SK-N-SH (cell line): ENCODE measurements around the gene GNA15. TPM values are rescaled to one million over a fixed set of nuclear protein-coding genes. Genes with fewer than 3 reads are reported as not detected.

Experiments used
- CTCF ChIA-PET: fragments of 300-600, 350-600 bp; formaldehyde crosslinking; extraction: SDS; loops from one replicate; lab custom pipeline; 2021; lab: Yijun Ruan, JAX
- POLR2A ChIA-PET: fragments of 350-600 bp; sonication (Branson Sonifier 250); formaldehyde crosslinking; extraction: SDS; loops from one replicate; lab custom pipeline; 2020; ENCODE audit warnings: antibody characterized with exemption, inconsistent platforms; lab: Yijun Ruan, JAX
- DNase-seq: peaks from one replicate; pipeline ENCODE4 v3.0.0; 2012
- H2AFZ ChIP-seq: fragments of 200-600 bp; sonication (generic); 2 replicates; pipeline ENCODE4 v1.8.1; 2016; ENCODE audit warnings: antibody characterized with exemption, mild to moderate bottlenecking, low read depth
- H3F3A ChIP-seq: fragments of 200-600 bp; sonication (generic); replicated peaks from 2 replicates; pipeline ENCODE3; 2016; ENCODE audit warnings: antibody characterized with exemption, mild to moderate bottlenecking; ENCODE audit not compliant: insufficient read depth
- H3K27ac ChIP-seq, 2 experiments: fragments of 200-500 bp in 1 of 2; fragments of 200-600 bp in 1 of 2; sonication (Bioruptor generic) in 1 of 2; sonication (generic), shearing (Covaris generic) in 1 of 2; 2 replicates each; pipeline versions ENCODE4 v1.5.1 to v1.6.1; 2014 to 2016; ENCODE audit warnings: low read depth in 2 of 2, inconsistent platforms in 1 of 2, low read length in 1 of 2, mild to moderate bottlenecking in 1 of 2, mixed read lengths in 1 of 2
- H3K27me3 ChIP-seq: fragments of 200-600 bp; sonication (generic), shearing (Covaris generic); 2 replicates; pipeline ENCODE4 v1.6.1; 2016; ENCODE audit warnings: mixed run types; ENCODE audit not compliant: insufficient read depth
- H3K36me3 ChIP-seq, 2 experiments: fragments of 200-500 bp in 1 of 2; fragments of 200-600 bp in 1 of 2; sonication (Bioruptor generic) in 1 of 2; sonication (generic) in 1 of 2; replicated peaks in 1 of 2; 2 replicates each; pipeline versions ENCODE3 to v1.5.1; 2014 to 2016; ENCODE audit warnings: low read length in 1 of 2, mild to moderate bottlenecking in 1 of 2; ENCODE audit not compliant: insufficient read depth in 2 of 2, control insufficient read depth in 1 of 2
- H3K4me1 ChIP-seq, 2 experiments: fragments of 200-500 bp in 1 of 2; fragments of 200-600 bp in 1 of 2; sonication (Bioruptor generic) in 1 of 2; sonication (generic), shearing (Covaris generic) in 1 of 2; 2 replicates each; pipeline versions ENCODE4 v1.5.1 to v1.6.1; 2014 to 2016; ENCODE audit warnings: low read depth in 1 of 2, low read length in 1 of 2, mixed run types in 1 of 2; ENCODE audit not compliant: insufficient read depth in 2 of 2, control insufficient read depth in 1 of 2
- H3K4me2 ChIP-seq: fragments of 200-600 bp; sonication (generic), shearing (Covaris generic); 2 replicates; pipeline ENCODE4 v1.6.1; 2017; ENCODE audit warnings: mixed run types
- H3K4me3 ChIP-seq, 2 experiments: fragments of 200-500 bp in 1 of 2; fragments of 200-600 bp in 1 of 2; sonication (Bioruptor generic) in 1 of 2; sonication (generic), shearing (Covaris generic) in 1 of 2; 2 replicates each; pipeline versions ENCODE4 v1.5.1 to v1.8.1; 2014 to 2016; ENCODE audit warnings: low read depth in 2 of 2, inconsistent platforms in 1 of 2, low read length in 1 of 2, mild to moderate bottlenecking in 1 of 2, mixed read lengths in 1 of 2, moderate library complexity in 1 of 2
- H3K79me2 ChIP-seq: fragments of 200-600 bp; sonication (generic); 2 replicates; pipeline ENCODE4 v1.8.1; 2017; ENCODE audit warnings: mild to moderate bottlenecking; ENCODE audit not compliant: insufficient read depth
- H3K9ac ChIP-seq: fragments of 200-600 bp; sonication (generic); 2 replicates; pipeline ENCODE4 v1.6.1; 2017; ENCODE audit warnings: mixed run types
- H3K9me2 ChIP-seq: fragments of 200-600 bp; sonication (generic); 2 replicates; pipeline ENCODE4 v1.6.1; 2017; ENCODE audit warnings: mixed run types
- H3K9me3 ChIP-seq: fragments of 200-600 bp; sonication (generic); 2 replicates; pipeline ENCODE4 v1.6.1; 2017; ENCODE audit warnings: mixed run types, mild to moderate bottlenecking, moderate library complexity
- H4K20me1 ChIP-seq: fragments of 200-600 bp; sonication (generic); 2 replicates; pipeline ENCODE4 v1.6.1; 2017; ENCODE audit warnings: mild to moderate bottlenecking, mixed run types; ENCODE audit not compliant: insufficient read depth
- CTCF ChIP-seq: fragments of 200-600 bp; sonication (generic); IDR thresholded peaks from 2 replicates; pipeline ENCODE4 v1.6.1; 2017; ENCODE audit warnings: antibody characterized with exemption, mild to moderate bottlenecking, moderate library complexity
- ELF1 ChIP-seq: IDR thresholded peaks from 2 replicates; pipeline ENCODE4 v1.4.0; 2012
- EZH2phosphoT487 ChIP-seq: fragments of 200-600 bp; sonication (generic); IDR thresholded peaks from 2 replicates; pipeline ENCODE4 v1.6.1; 2017; ENCODE audit warnings: low read depth, mixed run types, mild to moderate bottlenecking, antibody characterized with exemption, moderate library complexity, borderline replicate concordance
- FOSL2 ChIP-seq: IDR thresholded peaks from 2 replicates; pipeline ENCODE4 v1.4.0; 2012; ENCODE audit warnings: low read depth, mild to moderate bottlenecking, moderate library complexity, borderline replicate concordance
- FOXJ3 ChIP-seq: sonication (generic); formaldehyde crosslinking; IDR thresholded peaks from 2 replicates; pipeline ENCODE4 v1.5.1; 2020; ENCODE audit warnings: mild to moderate bottlenecking, missing genetic modification reagents
- FOXM1 ChIP-seq: IDR thresholded peaks from 2 replicates; pipeline ENCODE4 v1.4.0; 2012; ENCODE audit warnings: low read depth, mild to moderate bottlenecking
- GABPA ChIP-seq: IDR thresholded peaks from 2 replicates; pipeline ENCODE4 v1.4.0; 2012; ENCODE audit warnings: low read depth, mild to moderate bottlenecking
- GATA2 ChIP-seq: sonication (generic); formaldehyde crosslinking; IDR thresholded peaks from 2 replicates; pipeline ENCODE4 v1.5.0; 2020; ENCODE audit warnings: mild to moderate bottlenecking, missing genetic modification reagents
- MAX ChIP-seq: IDR thresholded peaks from 2 replicates; pipeline ENCODE4 v1.4.0; 2012; ENCODE audit warnings: low read depth
- MEF2A ChIP-seq: IDR thresholded peaks from 2 replicates; pipeline ENCODE4 v1.4.0; 2012; ENCODE audit warnings: low read depth, borderline replicate concordance
- MXI1 ChIP-seq: IDR thresholded peaks from 2 replicates; pipeline ENCODE4 v1.6.1; 2012; ENCODE audit warnings: mild to moderate bottlenecking, low read depth, low read length, improper control_type of control experiment
- NFIC ChIP-seq: IDR thresholded peaks from 2 replicates; pipeline ENCODE4 v1.4.0; 2012; ENCODE audit warnings: borderline replicate concordance
- PBX3 ChIP-seq: IDR thresholded peaks from 2 replicates; pipeline ENCODE4; 2012
- POLR2AphosphoS5 ChIP-seq: IDR thresholded peaks from 2 replicates; pipeline ENCODE4 v1.6.1; 2012; ENCODE audit warnings: low read depth, low read length
- REST ChIP-seq: IDR thresholded peaks from 2 replicates; pipeline ENCODE4 v1.6.1; 2012; ENCODE audit warnings: mild to moderate bottlenecking, low read depth, low read length, moderate library complexity
- RXRA ChIP-seq: IDR thresholded peaks from 2 replicates; pipeline ENCODE4 v1.4.0; 2012; ENCODE audit warnings: low read depth, mild to moderate bottlenecking, borderline replicate concordance
- SIN3A ChIP-seq: IDR thresholded peaks from 2 replicates; pipeline ENCODE4 v1.6.1; 2012; ENCODE audit warnings: low read depth, mild to moderate bottlenecking, low read length, moderate library complexity, borderline replicate concordance
- TAF1 ChIP-seq: IDR thresholded peaks from 2 replicates; pipeline ENCODE4 v1.6.1; 2012; ENCODE audit warnings: low read depth, mild to moderate bottlenecking, low read length, moderate library complexity, borderline replicate concordance
- TEAD4 ChIP-seq: IDR thresholded peaks from 2 replicates; pipeline ENCODE4 v1.4.0; 2012; ENCODE audit warnings: mild to moderate bottlenecking, borderline replicate concordance; ENCODE audit not compliant: insufficient read depth
- USF1 ChIP-seq: IDR thresholded peaks from 2 replicates; pipeline ENCODE4 v1.4.0; 2012; ENCODE audit warnings: low read depth, borderline replicate concordance
- WGBS: methylation state at CpG from one replicate; pipeline ENCODE4 v1.1.6; 2017; ENCODE audit warnings: low lambda C conversion rate; 5-methylcytosine and 5-hydroxymethylcytosine counted together
- polyA plus RNA-seq, 3 experiments: library from polyadenylated mRNA; depleted of rRNA; stranded (reverse); fragments of >200 nt; gene quantifications; 2 replicates each; pipeline ENCODE4 v1.2.3, GENCODE V29; 2012

Gene GNA15
- polyA plus RNA-seq, 1 of the 3 experiments (the other 2 are of a cell fraction) = 0.05 TPM

GRCh38 chr19:3107658-3108057 is 28.2 kb upstream of the GNA15 start:
- Histone ChIP-seq H3K9me2 (no peaks in the 10 kb centered on the region), H3K27me3 (no peaks in the 10 kb centered on the region)
- POLR2A ChIA-PET = no interaction called here
- TF ChIP-seq REST (no peak), MXI1 (no peak), TEAD4 (no peak), USF1 (no peak), MEF2A (no peak), FOXJ3 (no peak), PBX3 (no peak), RXRA (no peak), NFIC (no peak), GABPA (no peak), CTCF (no peak), EZH2phosphoT487 (no peak), GATA2 (CRISPR knock-in tag) (no peak), SIN3A (no peak), MAX (no peak), FOSL2 (no peak), POLR2AphosphoS5 (no peak), FOXM1 (no peak), TAF1 (no peak), ELF1 (no peak)
- TF ChIP-seq, all 33 proteins: peak for 0
- peaks cover 75% of the 10 kb centered on the region for H4K20me1 ChIP-seq
- CTCF ChIA-PET = interaction anchor here (0.9 to 12.3 kb wide), 16 partner anchors 9 to 157 kb away, joined by 3 to 154 read pairs (median 8); partner anchors contain the start of gene GNA11
- 89% methylated on average over 7 of the region's 7 CpGs for WGBS
- no peak overlapping the region for H3K4me2 ChIP-seq
- H3K9ac ChIP-seq = no peak overlapping the region
- no peaks in the 10 kb centered on the region for H3K4me1 ChIP-seq
- H3K36me3 ChIP-seq = peaks cover 3 to 4% of the 10 kb centered on the region in 2 experiments
- no peak overlapping the region for H3K27ac ChIP-seq
- H2AFZ ChIP-seq = no peak overlapping the region
- no peak for DNase-seq
- no peaks in the 10 kb centered on the region for H3K9me3 ChIP-seq
- no peak overlapping the region for H3K4me3 ChIP-seq
- H3K79me2 ChIP-seq = peaks cover 84% of the 10 kb centered on the region
- no peaks in the 10 kb centered on the region for H3F3A ChIP-seq
